ENCODE data around the gene TPCN1. TPM values are rescaled to one million over a fixed set of nuclear protein-coding genes. Genes with fewer than 3 reads are reported as not detected.

Gene TPCN1
- total RNA-seq, 1 donor from 2014 or later, result 27.9 TPM

DNA sequence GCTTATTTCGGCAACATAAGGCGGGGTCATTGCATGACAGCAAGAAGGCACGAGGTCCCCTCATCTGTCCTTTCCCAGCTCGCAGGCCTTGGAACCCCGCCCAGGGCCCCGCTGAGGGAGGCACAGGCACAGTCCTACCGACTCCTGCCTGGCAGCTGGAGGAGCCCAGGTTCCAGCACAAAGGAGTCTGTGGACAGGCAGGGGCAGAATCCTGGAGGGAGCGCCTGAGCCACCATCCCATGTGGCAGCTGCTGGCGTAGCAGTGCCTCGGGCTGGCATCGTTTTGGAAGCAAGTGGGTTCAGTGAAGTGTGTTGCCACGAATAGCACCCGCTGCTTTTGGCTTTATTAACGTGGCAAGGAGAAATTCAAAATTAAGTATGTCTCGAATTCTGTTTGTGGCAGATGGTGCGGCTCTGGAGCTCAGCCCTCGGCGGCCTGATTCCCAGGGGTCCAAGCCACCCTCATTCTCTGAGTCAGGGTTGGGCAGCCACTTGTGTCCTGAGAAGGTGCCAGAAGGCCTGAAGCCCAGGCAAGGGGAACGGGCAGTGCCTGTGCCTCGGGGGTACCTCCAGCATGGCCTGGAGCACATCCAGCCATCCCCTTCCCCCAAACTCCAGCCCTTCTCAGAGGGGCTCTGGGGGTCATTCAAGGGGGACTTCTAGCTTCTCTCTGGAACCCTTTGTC, 77.7 kb downstream of the TPCN1 start:
- Histone ChIP-seq H3K79me2 (ENCODE audit: insufficient read depth, low read length) (no peaks in the 10 kb centered on the region), H3K9me3 (ENCODE audit: insufficient read depth, low read depth, low read length) (no peaks in the 10 kb centered on the region), H3K27me3 (ENCODE audit: insufficient read depth, low read length) (no peaks in the 10 kb centered on the region), H3K4me2 (ENCODE audit: low read length) (peak overlapping the region; percentile 55), H3K4me3 (ENCODE audit: insufficient read depth, low read depth, low read length) (no peak overlapping the region), H3K36me3 (ENCODE audit: insufficient read depth, low read length) (no peaks in the 10 kb centered on the region), H3K9ac (ENCODE audit: low read length) (peak overlapping the region; percentile 42), H4K20me1 (ENCODE audit: insufficient read depth, low read length) (no peaks in the 10 kb centered on the region), H3K27ac (ENCODE audit: low read depth, low read length) (peak overlapping the region; percentile 62), H2AFZ (ENCODE audit: low read depth, low read length) (peak overlapping the region; percentile 61), H3K4me1 (ENCODE audit: insufficient read depth, low read length) (peaks cover 14% of the 10 kb centered on the region)
- no peaks in the 10 kb centered on the region for H3K9me3 Mint-ChIP-seq (ENCODE audit: unreplicated experiment)
- H3K4me1 Mint-ChIP-seq (ENCODE audit: low read depth, unreplicated experiment), result peaks cover 13% of the 10 kb centered on the region
- H3K4me3 Mint-ChIP-seq (ENCODE audit: unreplicated experiment), result no peak overlapping the region
- peak overlapping the region; percentile 75 for H3K27ac Mint-ChIP-seq (ENCODE audit: unreplicated experiment)
- TF ChIP-seq, protein P1, sequence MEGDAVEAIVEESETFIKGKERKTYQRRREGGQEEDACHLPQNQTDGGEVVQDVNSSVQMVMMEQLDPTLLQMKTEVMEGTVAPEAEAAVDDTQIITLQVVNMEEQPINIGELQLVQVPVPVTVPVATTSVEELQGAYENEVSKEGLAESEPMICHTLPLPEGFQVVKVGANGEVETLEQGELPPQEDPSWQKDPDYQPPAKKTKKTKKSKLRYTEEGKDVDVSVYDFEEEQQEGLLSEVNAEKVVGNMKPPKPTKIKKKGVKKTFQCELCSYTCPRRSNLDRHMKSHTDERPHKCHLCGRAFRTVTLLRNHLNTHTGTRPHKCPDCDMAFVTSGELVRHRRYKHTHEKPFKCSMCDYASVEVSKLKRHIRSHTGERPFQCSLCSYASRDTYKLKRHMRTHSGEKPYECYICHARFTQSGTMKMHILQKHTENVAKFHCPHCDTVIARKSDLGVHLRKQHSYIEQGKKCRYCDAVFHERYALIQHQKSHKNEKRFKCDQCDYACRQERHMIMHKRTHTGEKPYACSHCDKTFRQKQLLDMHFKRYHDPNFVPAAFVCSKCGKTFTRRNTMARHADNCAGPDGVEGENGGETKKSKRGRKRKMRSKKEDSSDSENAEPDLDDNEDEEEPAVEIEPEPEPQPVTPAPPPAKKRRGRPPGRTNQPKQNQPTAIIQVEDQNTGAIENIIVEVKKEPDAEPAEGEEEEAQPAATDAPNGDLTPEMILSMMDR (IDR thresholded peaks at IDR 0.05; ENCODE audit: insufficient read depth, low read depth, low read length), result no peak
- no peak for TF ChIP-seq EZH2 (IDR thresholded peaks at IDR 0.05; ENCODE audit: insufficient read depth, low read length)
- peaks cover 15% of the 10 kb centered on the region for H3K36me3 Mint-ChIP-seq (ENCODE audit: low read depth, unreplicated experiment)
- H3K27me3 Mint-ChIP-seq (ENCODE audit: low read depth, unreplicated experiment), result no peaks in the 10 kb centered on the region
- FAIRE-seq (no peak), DNase-seq (ENCODE audit: low read depth) (peak; percentile 12)

DNA sequence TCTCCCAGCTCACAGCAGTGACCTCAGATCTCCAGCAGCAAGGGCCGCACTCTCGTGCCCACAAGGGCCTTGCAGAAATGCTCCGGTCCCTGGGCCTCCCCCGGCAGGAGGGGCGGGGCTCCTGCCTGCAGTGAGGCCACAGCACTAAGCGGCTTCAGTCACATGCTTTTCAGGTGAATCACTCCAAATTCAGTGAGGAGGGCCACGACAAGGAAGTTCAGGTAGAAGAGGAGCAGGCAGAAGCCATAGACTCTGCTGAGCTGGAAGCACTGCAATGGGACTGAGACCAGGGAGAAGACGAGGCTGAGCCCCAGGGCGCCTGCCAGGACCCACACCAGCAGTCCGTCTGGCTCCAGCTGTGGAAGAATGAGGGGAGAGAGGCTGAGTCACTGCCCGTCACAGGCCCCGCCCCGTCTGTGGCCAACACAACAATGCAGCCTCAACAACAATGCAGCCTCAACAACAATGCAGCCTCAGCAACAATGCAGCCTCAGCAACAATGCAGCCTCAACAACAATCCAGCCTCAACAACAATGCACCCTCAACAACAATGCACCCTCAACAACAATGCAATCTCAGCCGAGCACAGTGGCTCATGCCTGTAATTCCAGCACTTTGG, 78.5 kb downstream of the TPCN1 start:
- peaks cover 13% of the 10 kb centered on the region for H3K4me1 Mint-ChIP-seq (ENCODE audit: low read depth, unreplicated experiment)
- Histone ChIP-seq H4K20me1 (ENCODE audit: insufficient read depth, low read length) (no peaks in the 10 kb centered on the region), H3K4me2 (ENCODE audit: low read length) (peak overlapping the region; percentile 55), H3K4me1 (ENCODE audit: insufficient read depth, low read length) (peaks cover 14% of the 10 kb centered on the region), H3K36me3 (ENCODE audit: insufficient read depth, low read length) (no peaks in the 10 kb centered on the region), H3K27ac (ENCODE audit: low read depth, low read length) (peak overlapping the region; percentile 62), H2AFZ (ENCODE audit: low read depth, low read length) (peak overlapping the region; percentile 61), H3K27me3 (ENCODE audit: insufficient read depth, low read length) (no peaks in the 10 kb centered on the region), H3K79me2 (ENCODE audit: insufficient read depth, low read length) (no peaks in the 10 kb centered on the region), H3K9ac (ENCODE audit: low read length) (peak overlapping the region; percentile 42), H3K4me3 (ENCODE audit: insufficient read depth, low read depth, low read length) (no peak overlapping the region), H3K9me3 (ENCODE audit: insufficient read depth, low read depth, low read length) (no peaks in the 10 kb centered on the region)
- no peak overlapping the region for H3K4me3 Mint-ChIP-seq (ENCODE audit: unreplicated experiment)
- DNase-seq (ENCODE audit: low read depth) (peak; percentile 79), FAIRE-seq (no peak)
- no peak for TF ChIP-seq EZH2 (IDR thresholded peaks at IDR 0.05; ENCODE audit: insufficient read depth, low read length)
- TF ChIP-seq, protein P1 (IDR thresholded peaks at IDR 0.05; ENCODE audit: insufficient read depth, low read depth, low read length), result no peak
- no peaks in the 10 kb centered on the region for H3K27me3 Mint-ChIP-seq (ENCODE audit: low read depth, unreplicated experiment)
- H3K9me3 Mint-ChIP-seq (ENCODE audit: unreplicated experiment), result no peaks in the 10 kb centered on the region
- peaks cover 15% of the 10 kb centered on the region for H3K36me3 Mint-ChIP-seq (ENCODE audit: low read depth, unreplicated experiment)
- peak overlapping the region; percentile 95 for H3K27ac Mint-ChIP-seq (ENCODE audit: unreplicated experiment)

DNA sequence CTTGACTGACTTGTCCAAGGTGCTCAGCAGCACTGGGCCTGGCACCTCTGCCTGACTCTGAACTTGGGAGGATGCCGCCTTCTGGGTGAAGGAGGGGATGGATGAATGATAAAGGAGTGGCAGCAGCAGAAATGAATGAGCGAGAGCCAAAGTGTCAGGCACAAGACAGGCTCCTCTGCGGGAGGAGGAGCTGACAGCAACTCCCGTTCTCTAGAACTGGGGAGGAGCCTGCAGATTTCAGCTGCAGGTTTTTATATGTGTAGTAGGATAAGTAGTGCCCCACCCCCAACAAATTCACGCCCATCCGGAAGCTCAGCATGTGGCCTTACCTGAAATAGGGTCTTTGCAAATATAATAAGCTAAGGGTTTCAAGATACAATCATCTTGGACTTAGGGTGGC, 80.5 kb downstream of the TPCN1 start:
- Histone ChIP-seq H3K4me3 (ENCODE audit: insufficient read depth, low read depth, low read length) (no peak overlapping the region), H3K79me2 (ENCODE audit: insufficient read depth, low read length) (no peaks in the 10 kb centered on the region), H3K9me3 (ENCODE audit: insufficient read depth, low read depth, low read length) (no peaks in the 10 kb centered on the region), H3K4me1 (ENCODE audit: insufficient read depth, low read length) (peaks cover 14% of the 10 kb centered on the region), H3K9ac (ENCODE audit: low read length) (no peak overlapping the region), H3K27ac (ENCODE audit: low read depth, low read length) (no peak overlapping the region), H3K36me3 (ENCODE audit: insufficient read depth, low read length) (no peaks in the 10 kb centered on the region), H2AFZ (ENCODE audit: low read depth, low read length) (no peak overlapping the region), H3K4me2 (ENCODE audit: low read length) (no peak overlapping the region), H3K27me3 (ENCODE audit: insufficient read depth, low read length) (no peaks in the 10 kb centered on the region), H4K20me1 (ENCODE audit: insufficient read depth, low read length) (no peaks in the 10 kb centered on the region)
- Mint-ChIP-seq H3K4me3 (ENCODE audit: unreplicated experiment) (no peak overlapping the region), H3K9me3 (ENCODE audit: unreplicated experiment) (no peaks in the 10 kb centered on the region), H3K27me3 (ENCODE audit: low read depth, unreplicated experiment) (no peaks in the 10 kb centered on the region), H3K4me1 (ENCODE audit: low read depth, unreplicated experiment) (peaks cover 16% of the 10 kb centered on the region), H3K27ac (ENCODE audit: unreplicated experiment) (no peak overlapping the region), H3K36me3 (ENCODE audit: low read depth, unreplicated experiment) (peaks cover 12% of the 10 kb centered on the region)
- DNase-seq (ENCODE audit: low read depth) (no peak), FAIRE-seq (no peak)
- TF ChIP-seq EZH2 (IDR thresholded peaks at IDR 0.05; ENCODE audit: insufficient read depth, low read length), result no peak
- TF ChIP-seq, protein P1 (IDR thresholded peaks at IDR 0.05; ENCODE audit: insufficient read depth, low read depth, low read length), result no peak
